Activated gamma-delta T cell treated with Interleukin-2 at 50 U/mL for 16 hours (primary cell): ENCODE results near the gene DIRAS3.
"Not testable (repeated sequence)": the region's sequence is repeated elsewhere in the genome, so short reads cannot be mapped to it uniquely, and the experiment has no call there.

Source experiments
- DNase-seq: peaks from one replicate; pipeline ENCODE4 v3.0.0-alpha.2; 2020

DIRAS3 gene

DNA sequence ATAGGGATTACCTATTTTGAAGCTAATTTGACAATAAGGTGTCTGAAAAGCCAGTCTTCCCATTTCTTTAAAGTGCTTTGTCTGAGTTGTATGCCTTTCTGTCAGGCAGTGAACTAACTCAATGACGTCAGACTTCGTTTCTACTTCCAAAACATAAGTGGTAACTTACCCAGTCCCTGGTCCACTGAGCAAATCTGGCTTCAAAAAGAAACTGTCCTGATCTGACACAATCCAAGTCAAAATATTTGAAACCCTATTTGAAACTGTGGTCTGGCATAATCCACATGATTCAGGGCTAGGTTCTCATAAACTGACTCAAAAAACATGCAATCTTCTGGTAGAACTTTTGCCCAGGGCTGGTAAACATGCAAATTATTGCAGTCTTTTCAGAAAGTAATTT, 34.0 kb downstream of the DIRAS3 start:
- DNase-seq: no peak

DNA sequence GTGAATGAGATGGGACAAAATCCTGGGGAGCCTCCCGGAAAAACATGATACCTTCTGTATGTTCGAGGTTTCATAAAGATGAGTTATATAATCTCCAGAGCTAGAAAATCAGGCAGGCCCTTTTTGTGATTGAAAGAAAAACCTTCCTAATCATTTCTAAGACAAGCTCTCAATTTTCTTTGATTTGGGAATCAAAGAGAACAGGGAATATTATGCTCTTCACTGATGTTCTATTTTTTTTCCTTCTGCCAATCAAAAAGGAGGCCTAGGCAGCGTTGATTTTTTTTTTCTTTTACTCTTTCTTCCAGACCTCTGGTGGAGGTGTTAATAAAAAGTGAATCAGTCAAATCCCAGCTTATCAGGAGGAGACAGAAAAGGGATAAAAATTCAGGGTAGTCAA, 34.5 kb downstream of the DIRAS3 start:
- DNase-seq: no peak

- DNase-seq: no peak
These were observed 35.1 kb downstream of the DIRAS3 start for GRCh38 chr1:68015369-68015768.

GRCh38 chr1:68013351-68013750, 37.1 kb downstream of the DIRAS3 start:
- no peak for DNase-seq

- no peak for DNase-seq
These were observed 38.6 kb downstream of the DIRAS3 start for GRCh38 chr1:68011657-68012375.

DNA sequence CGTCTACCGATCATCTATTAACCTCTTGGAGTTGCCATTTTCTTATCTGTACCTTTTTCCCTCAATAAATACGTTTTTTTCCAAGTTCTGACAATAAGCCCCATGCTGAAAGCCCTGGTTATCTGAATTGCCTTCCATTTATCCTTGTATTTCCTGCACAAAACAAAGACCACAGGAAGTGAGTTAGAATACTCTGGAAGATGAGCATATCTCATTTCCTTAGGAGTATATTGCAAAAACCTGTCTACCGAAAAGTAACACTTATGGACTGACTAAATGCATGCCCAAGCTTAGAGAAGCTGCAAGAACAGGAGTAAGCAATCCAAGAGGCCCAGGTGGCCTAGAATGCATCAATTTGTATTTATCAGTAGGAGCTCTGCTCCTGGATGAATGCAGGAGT, 39.9 kb downstream of the DIRAS3 start:
- no peak for DNase-seq

DNA sequence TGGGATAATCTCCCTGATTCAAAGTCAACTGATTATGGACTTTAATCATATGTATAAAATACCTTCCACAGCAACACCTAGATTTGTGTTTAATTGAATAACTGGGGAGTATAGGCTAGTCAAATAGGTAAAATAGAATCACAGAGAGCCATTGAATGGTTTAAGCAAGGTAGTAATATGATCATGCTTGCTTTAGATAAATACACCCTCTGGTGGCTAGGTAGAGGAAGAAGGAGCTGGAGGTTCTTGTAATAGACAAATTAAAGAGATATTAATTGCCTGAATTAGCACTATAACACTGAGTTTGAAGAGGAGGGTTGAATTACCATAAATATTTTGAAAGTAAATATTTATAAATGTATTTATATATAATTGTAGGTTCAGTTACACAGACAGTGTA, 40.3 kb downstream of the DIRAS3 start:
- DNase-seq: no peak

DNA sequence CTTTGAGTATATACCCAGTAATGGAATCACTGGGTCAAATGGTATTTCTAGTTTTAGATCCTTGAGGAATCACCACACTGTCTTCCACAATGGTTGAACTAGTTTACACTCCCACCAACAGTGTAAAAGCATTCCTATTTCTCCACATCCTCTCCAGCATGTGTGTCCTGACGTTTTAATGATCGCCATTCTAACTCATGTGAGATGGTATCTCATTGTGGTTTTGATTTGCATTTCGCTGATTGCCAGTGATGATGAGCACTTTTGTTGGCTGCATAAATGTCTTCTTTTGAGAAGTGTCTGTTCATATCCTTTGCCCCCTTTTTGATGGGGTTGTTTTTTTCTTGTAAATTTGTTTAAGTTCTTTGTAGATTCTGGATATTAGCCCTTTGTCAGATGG, 46.8 kb downstream of the DIRAS3 start:
- not testable (repeated sequence) for DNase-seq

GRCh38 chr1:68000191-68000590, 50.2 kb downstream of the DIRAS3 start:
- no peak for DNase-seq

DNA sequence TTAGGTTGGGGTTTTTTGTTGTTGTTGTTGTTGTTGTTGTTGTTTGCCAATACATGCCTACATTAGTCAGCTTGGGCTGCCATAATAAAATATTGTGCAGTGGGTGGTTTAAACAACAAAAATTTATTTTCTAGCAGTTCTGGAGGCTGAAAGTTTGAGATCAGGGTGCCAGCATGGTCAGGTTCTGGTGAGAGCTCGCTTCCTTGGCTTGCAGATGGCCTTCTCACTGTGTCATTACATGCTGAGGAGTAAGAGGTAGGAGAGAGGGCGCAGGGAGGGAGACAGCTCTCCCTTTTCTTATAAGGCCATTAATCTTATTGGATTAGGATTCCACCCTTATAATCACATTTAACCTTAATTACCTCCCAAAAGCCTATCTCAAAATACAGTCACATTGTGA, 52.7 kb downstream of the DIRAS3 start:
- no peak for DNase-seq
